Left renal pelvis (tissue), 4 donors: ENCODE results near the gene PRKACG. TPM values are rescaled to one million over a fixed set of nuclear protein-coding genes. Genes with fewer than 3 reads are reported as not detected.
"Not testable (repeated sequence)": the region's sequence is repeated elsewhere in the genome, so short reads cannot be mapped to it uniquely, and the experiment has no call there.

Experiments used
- DNase-seq, 4 donors: peaks; one replicate each; pipeline ENCODE4 v3.0.0-alpha.2; 2013; ENCODE audit warnings: low read depth in 4 of 4, low spot score in 3 of 4
- polyA plus RNA-seq, 4 donors: library from polyadenylated mRNA; unstranded; fragments of 120-200 nt; gene quantifications; one replicate each; pipeline ENCODE4 v1.2.1, GENCODE V29; 2013; ENCODE audit not compliant: insufficient read length in 4 of 4

The PRKACG gene
- polyA plus RNA-seq, 4 donors, result not detected

GRCh38 chr9:69027355-69028097 lies 13.6 kb upstream of the PRKACG start:
- DNase-seq, result peak in 2 of 4 donors; percentile 39 to 40

DNA sequence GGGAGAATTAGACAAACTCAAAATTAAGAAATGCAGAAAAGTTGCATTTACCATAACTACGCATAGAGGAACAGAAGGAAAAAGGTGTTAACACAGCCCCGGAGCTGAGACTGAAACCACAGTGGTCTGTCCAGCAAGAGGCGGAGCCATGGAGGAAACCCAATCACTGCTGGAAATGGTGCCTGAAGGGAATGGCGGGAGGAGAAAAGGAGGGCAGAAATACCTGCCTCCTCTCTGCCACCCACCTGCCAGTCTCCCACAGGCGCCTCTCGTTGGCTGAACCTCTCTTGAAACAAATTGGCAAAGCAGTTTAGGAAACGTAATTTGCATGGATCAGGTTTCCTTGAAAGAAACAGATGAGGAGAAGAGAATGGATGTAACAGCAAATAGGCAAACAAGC lies 9.7 kb upstream of the PRKACG start:
- DNase-seq, result no peak

DNA sequence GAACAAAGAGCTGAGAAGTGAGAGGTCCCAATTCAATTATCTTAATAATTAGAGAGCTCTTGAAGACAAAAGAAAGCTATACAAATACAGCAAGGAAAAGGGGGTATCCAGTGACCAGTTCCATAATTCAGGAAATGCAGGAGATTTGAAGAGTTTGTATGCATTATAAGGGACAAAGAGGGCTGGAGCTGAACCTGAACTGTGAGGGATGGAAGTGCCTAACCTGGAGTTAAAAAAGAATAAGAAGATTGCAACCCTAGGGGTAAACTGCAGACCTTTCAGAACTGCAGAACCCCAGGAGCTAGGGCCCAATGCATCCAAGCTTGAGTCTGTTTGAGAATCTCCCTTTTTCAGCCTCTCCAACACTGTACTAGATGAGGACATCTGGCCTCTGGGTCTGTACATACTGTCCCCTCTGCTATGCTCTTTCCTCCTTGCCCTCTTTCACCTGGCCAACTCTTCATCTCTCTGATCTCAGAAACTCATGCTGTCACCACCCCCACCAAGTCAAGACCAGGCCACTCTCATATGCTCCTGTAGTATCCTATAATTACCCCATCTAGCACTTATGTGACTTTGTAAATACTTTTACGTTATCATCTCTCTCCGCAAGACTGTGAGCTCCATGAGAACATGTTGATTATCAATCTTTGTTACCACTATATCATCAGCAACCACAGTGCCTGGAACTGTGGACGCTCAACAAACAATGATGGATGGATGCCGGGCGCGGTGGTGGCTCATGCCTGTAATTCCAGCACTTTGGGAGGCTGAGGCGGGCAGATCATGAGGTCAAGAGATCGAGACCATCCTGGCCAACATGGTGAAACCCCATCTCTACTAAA lies 6.6 kb upstream of the PRKACG start:
- DNase-seq, result no peak

- DNase-seq, result no peak
These were observed 5.9 kb upstream of the PRKACG start for GRCh38 chr9:69019808-69020207.

- DNase-seq, result no peak
These were observed 4.8 kb upstream of the PRKACG start for GRCh38 chr9:69018737-69019136.

GRCh38 chr9:69016191-69017096 lies 2.5 kb upstream of the PRKACG start:
- no peak for DNase-seq

- no peak for DNase-seq
These were observed 558 bp downstream of the PRKACG start for GRCh38 chr9:69013382-69013727.

DNA sequence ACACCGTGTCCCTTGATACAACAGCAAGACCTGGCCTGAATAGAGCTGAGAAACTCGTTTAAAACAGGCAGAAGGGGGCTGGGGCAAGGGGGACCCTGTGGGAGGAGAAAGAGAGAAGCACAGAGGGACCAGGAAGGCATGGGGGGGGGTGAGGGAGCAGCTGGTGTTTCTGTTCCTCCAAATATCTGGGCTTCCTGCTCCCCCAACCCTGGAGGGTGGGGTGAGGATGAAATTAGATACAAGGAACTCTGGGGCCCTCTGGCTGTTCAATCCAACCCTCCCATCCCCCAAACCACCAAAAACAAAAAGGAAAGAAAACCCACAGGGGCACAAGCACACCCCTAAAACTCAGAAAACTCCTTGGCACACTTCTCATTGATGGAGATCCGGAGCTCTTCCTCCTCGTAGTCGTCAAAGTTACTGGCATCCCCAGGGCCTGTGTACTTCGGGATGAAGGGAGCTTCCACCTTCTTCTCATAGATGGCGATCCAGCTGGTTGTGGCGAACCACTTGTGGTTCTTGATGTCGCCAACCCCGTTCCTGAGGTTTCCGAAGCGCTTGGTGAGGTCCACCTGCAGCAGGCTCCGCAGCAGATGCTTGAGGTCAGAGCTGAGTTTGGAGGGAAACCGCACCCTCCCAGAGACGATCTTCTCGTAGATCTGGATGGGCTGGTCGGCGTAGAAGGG lies 1.1 kb downstream of the PRKACG start:
- DNase-seq, result no peak

DNA sequence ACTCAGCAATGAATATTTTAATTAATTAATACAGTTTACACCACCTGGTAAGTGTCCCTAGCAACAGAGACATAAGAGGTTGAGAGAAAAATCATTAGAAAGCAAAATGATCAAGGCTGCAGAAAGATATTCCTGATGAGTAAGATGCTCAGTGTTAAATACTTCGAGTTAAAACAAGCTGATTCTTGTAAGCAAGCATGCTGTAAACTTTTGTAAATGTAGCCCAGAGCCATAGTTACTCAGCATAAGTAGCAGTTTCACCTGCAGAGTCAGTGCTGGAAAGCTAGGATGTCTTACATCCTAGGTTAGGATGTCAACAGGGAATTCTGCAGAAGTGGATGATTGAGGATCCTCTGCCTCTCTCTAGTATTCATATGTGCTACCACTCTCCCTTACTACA lies 4.2 kb downstream of the PRKACG start:
- no peak for DNase-seq

DNA sequence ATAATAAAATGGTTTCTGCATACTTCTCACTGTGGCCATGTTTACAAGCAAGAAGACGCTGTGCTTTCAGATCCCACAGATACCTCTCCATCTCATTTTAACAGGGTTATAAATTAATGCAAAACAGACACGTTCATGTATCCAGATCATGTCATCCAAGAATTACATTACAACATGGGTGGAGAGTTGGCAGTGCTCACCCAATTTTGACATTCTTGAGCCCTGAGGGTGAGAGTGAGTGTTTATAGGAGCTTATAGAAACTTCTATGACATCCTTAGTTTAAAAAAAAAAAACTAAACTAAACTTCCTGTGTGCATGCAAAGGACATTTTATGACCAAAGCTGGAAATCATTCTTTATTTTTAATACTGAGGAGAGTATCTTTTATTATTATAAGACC lies 9.1 kb downstream of the PRKACG start:
- DNase-seq, result no peak

GRCh38 chr9:69003051-69003450 lies 10.9 kb downstream of the PRKACG start:
- no peak for DNase-seq

DNA sequence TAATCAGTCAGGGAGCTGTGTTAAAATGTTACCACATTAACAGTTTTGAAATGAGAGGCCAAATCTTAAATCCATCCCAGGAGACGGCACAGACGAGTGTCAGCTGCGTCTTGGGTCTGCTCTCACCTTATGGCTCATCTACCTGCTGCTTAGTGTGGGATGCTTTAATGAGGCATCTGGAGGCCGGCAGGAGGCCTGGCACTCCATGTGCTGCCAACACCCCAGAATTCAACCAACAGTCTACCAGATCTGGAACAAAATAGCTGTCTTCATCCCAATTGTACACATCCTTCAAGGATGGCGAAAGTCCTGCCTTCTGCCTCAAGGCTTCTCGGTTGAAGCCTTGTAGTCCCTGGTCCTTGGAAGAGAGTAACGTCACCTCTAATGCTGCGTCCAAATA lies 12.0 kb downstream of the PRKACG start:
- DNase-seq, result no peak

DNA sequence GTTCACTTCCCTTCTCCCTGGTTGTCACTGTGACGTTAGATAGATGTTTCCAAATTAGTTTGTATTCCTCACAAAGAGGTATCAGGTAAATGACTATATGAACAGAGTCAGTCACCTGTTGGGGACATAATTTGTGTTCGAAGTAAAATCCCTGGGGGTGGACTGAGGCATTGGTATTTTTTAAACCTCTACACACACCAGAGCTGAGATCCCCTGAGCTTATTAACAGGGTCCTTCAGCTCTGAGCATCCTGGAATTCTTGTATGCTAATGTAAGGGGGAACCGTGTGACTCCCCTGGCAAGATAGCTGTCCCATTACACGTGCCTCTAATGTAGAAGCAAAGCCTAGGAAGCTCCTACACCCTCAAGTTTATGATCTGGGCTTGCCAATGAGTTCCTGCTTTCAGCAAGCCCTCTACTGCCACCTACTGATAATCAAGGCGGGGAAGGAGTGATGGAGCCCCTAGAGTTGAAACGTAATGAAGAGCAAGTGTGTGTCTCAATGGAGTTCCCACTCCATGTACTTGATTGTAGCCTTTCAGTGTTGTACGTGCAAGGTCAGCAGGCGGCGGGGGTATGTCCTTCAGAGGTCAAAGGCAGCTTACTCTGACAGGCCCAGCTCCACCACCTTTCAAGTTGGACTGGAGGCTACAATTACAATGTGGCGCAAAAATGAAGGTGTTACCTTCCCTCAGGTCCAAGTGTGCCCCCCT lies 14.4 kb downstream of the PRKACG start:
- DNase-seq, result peak in 3 of 4 donors; percentile 46 to 62 (median 62)

GRCh38 chr9:68998812-68999211 lies 15.1 kb downstream of the PRKACG start:
- no peak for DNase-seq

GRCh38 chr9:68998385-68998784 lies 15.5 kb downstream of the PRKACG start:
- no peak for DNase-seq

- DNase-seq, result no peak
These were observed 16.2 kb downstream of the PRKACG start for GRCh38 chr9:68997666-68998065.

DNA sequence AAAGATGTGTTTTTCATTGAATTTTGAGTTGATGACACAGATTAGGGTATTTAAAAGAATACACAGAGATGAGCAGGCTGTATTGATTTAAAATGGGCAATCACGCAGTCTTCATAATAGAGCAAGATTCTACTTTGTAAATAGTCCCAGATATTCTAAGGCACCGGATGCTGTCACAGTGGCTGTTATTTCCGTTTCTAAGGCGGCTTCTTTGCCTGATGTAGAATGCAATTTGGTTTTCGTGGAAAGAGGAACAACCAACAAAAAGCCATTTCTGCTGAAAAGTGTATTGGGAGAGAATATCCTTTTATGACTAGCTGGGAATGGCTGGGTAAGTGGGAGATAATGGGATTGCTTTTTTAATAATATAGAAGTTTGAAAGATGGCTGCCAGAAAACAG lies 17.5 kb downstream of the PRKACG start:
- no peak for DNase-seq

DNA sequence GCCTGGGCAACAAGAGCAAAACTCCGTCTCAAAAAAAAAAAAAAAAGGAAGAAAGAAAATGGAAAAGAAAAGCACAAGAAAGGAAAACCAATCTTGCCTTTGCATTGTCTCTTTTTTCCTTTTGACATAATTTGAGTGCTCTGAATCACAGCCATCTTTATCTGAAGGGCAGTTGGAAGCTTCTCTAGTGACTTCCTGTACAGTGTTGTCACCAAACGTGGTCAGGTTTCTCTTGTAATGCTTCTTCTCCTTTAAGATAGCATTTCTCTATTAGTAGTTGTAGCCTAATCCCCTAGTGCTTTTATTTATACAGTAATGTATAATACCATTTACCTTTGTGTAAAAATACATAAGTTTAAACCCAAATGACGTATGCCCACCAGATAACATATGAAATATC lies 18.1 kb downstream of the PRKACG start:
- no peak for DNase-seq

DNA sequence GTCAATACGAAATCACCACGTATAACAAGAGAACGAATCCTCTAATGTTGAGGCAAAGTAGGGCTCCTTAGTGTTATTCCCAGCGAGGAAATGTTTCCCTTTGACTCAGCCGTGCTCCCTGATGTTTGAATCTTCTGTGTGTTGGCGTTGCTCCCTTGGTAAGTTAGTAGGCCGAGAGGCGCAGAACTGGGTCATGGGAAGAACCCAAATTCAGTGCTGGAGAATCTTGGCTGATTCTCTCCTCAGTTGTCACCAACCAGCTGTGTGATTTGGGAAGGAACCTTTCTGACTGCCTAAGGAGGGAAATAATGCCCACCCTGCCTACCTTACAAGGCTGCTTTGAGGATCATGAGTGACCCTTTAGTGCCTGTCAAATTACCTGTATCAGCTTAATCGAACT lies 22.5 kb downstream of the PRKACG start:
- no peak for DNase-seq

- DNase-seq, result not testable (repeated sequence)
These were observed 27.0 kb downstream of the PRKACG start for GRCh38 chr9:68986949-68987348.
